RKO (cell line): ENCODE data around the gene KLHDC8A.
"Not testable (repeated sequence)": the region's sequence is repeated elsewhere in the genome, so short reads cannot be mapped to it uniquely, and the experiment has no call there.

Experiments
- DNase-seq: peaks from one replicate; pipeline ENCODE4 v3.0.0-alpha.2; 2016; ENCODE audit warnings: low spot score

Gene KLHDC8A

GRCh38 chr1:205318231-205318991, 38.3 kb downstream of the KLHDC8A start:
- no peak for DNase-seq

GRCh38 chr1:205317311-205317917, 39.3 kb downstream of the KLHDC8A start:
- no peak for DNase-seq

- no peak for DNase-seq
Observed at GRCh38 chr1:205316161-205316566, 40.6 kb downstream of the KLHDC8A start.

GRCh38 chr1:205315008-205315618, 41.6 kb downstream of the KLHDC8A start:
- DNase-seq = no peak

- no peak for DNase-seq
Observed at GRCh38 chr1:205313563-205314308, 43.0 kb downstream of the KLHDC8A start.

- DNase-seq = no peak
Observed at GRCh38 chr1:205312866-205313562, 43.7 kb downstream of the KLHDC8A start.

GRCh38 chr1:205310976-205311704, 45.6 kb downstream of the KLHDC8A start:
- no peak for DNase-seq

- DNase-seq = no peak
Observed at GRCh38 chr1:205309741-205310140, 47.0 kb downstream of the KLHDC8A start.

GRCh38 chr1:205306929-205307566, 49.7 kb downstream of the KLHDC8A start:
- no peak for DNase-seq

GRCh38 chr1:205304695-205305070, 52.0 kb downstream of the KLHDC8A start:
- DNase-seq = no peak

GRCh38 chr1:205304046-205304694, 52.6 kb downstream of the KLHDC8A start:
- no peak for DNase-seq

- DNase-seq = no peak
Observed at GRCh38 chr1:205303247-205303888, 53.4 kb downstream of the KLHDC8A start.

GRCh38 chr1:205301842-205302588, 54.7 kb downstream of the KLHDC8A start:
- DNase-seq = no peak

GRCh38 chr1:205301205-205301821, 55.4 kb downstream of the KLHDC8A start:
- DNase-seq = no peak

- no peak for DNase-seq
Observed at GRCh38 chr1:205300149-205300548, 56.6 kb downstream of the KLHDC8A start.

GRCh38 chr1:205298191-205298994, 58.3 kb downstream of the KLHDC8A start:
- peak; percentile 49 for DNase-seq

- not testable (repeated sequence) for DNase-seq
Observed at GRCh38 chr1:205297546-205298177, 59.1 kb downstream of the KLHDC8A start.
